ENCODE results near the gene GRIK5. TPM values are rescaled to one million over a fixed set of nuclear protein-coding genes. Genes with fewer than 3 reads are reported as not detected.

GRIK5 gene
- total and polyA plus RNA-seq, 2 of the 8 experiments (the other 6 are each of a cell fraction or from before 2014, with no cell fraction given), result 17.8 to 42.9 TPM

DNA sequence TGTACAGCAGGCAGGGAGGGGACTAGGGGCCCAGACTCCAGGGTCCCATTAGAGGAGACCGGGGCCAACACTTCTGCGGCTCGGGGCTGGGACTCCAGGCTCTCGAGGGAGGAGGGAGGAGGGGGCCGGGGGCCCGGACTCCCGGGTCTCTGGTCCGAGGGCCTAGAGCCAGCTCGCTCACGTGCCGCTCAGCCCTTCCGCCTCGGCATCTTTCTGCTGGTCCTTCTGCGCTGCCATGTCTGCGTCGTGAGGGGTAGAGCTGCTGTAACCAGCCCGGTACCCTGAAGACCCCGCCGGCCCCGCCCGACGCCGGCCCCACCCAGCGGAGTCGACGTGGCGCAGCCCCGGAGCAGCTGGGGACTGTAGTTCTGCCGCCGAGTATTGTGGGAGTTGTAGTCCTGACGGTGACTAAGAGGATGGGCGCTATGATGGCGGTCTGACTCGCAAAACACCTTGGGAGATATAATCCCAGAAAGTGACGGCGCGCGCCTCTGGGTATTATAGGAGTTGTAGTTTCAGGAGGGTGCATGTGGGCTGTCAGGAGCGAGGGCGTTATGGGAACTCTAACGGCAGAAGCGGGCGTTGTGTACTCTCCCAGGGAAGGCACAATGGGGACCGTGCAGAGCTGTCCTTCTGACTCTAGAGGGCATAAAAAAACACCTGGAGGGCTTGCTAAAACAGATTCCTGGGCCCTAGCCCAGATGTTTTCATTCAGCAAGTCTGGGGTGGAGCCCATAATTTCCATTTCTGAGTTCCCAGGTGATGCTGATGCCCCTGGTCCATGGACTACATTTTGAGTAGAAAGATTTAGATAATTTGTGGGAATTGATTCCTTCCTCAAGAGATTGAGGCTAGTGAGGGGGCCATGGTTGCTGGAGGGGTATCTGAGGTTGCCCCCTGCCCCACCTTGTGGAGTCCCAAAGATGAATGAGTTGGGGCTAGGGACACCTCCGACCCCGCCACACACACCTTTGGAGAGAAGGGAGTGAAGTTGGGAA is 110.7 kb downstream of the GRIK5 start, which contains the start of gene RABAC1 (continued):
- TF ChIP-seq ATF2 (IDR thresholded peaks at IDR 0.05; ENCODE audit: low read length) (no peak), CEBPB (IDR thresholded peaks at IDR 0.05; ENCODE audit: low read depth, low read length) (no peak), BACH1 (IDR thresholded peaks at IDR 0.05; ENCODE audit: low read length) (no peak), EZH2 (IDR thresholded peaks at IDR 0.05; ENCODE audit: low read depth, low read length, severe bottlenecking) (no peak), BCL11A (IDR thresholded peaks at IDR 0.05; ENCODE audit: low read depth in 2 of 2, low read length in 2 of 2) (no peak), SIX5 (IDR thresholded peaks at IDR 0.05; ENCODE audit: low read depth, low read length) (peak; percentile 96), CBX5 (IDR thresholded peaks at IDR 0.05; ENCODE audit: low read depth, low read length) (no peak), POLR2AphosphoS5 (IDR thresholded peaks at IDR 0.05; ENCODE audit: low read depth, low read length) (peak; percentile 73), KDM4A (IDR thresholded peaks at IDR 0.05; ENCODE audit: low read depth, low read length, severe bottlenecking) (peak; percentile 83), SP2 (IDR thresholded peaks at IDR 0.05; ENCODE audit: low read length) (no peak), RNF2 (IDR thresholded peaks at IDR 0.05; ENCODE audit: borderline replicate concordance, low read depth, low read length, missing control alignments, poor library complexity, severe bottlenecking) (no peak), FOSL1 (IDR thresholded peaks at IDR 0.05; ENCODE audit: insufficient read depth, low read depth, low read length) (no peak), RXRA (IDR thresholded peaks at IDR 0.05; ENCODE audit: insufficient read depth, low read depth, low read length) (no peak), JUND (IDR thresholded peaks at IDR 0.05; ENCODE audit: low read length) (0 out of 2 replicates have a peak, but pooled peaks have one; percentile 11), CREB1 (IDR thresholded peaks at IDR 0.05) (peak; percentile 91), TCF12 (IDR thresholded peaks at IDR 0.05; ENCODE audit: low read depth, low read length) (peak; percentile 67; the same call in 1 of the 2 replicates), SIN3A (conservative IDR thresholded peaks at IDR 0.05 in 1 of 2, IDR thresholded peaks at IDR 0.05 in 1 of 2; ENCODE audit: low read depth in 1 of 2, low read length in 2 of 2) (peak in 1 of 2 experiments; percentile 87; a peak in 2 of 4 replicates), SIRT6 (IDR thresholded peaks at IDR 0.05; ENCODE audit: low read length) (no peak)
- TF ChIP-seq, protein P1, sequence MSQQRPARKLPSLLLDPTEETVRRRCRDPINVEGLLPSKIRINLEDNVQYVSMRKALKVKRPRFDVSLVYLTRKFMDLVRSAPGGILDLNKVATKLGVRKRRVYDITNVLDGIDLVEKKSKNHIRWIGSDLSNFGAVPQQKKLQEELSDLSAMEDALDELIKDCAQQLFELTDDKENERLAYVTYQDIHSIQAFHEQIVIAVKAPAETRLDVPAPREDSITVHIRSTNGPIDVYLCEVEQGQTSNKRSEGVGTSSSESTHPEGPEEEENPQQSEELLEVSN (IDR thresholded peaks at IDR 0.05), result no peak
- TF ChIP-seq, protein P2, sequence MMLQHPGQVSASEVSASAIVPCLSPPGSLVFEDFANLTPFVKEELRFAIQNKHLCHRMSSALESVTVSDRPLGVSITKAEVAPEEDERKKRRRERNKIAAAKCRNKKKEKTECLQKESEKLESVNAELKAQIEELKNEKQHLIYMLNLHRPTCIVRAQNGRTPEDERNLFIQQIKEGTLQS (IDR thresholded peaks at IDR 0.05; ENCODE audit: insufficient read depth, low read depth, low read length), result 0 out of 2 replicates have a peak, but pooled peaks have one; percentile 6
